HK-2 (cell line): ENCODE measurements around the gene TLCD3B.
"Not testable (repeated sequence)": the region's sequence is repeated elsewhere in the genome, so short reads cannot be mapped to it uniquely, and the experiment has no call there.

Source experiments
- DNase-seq: peaks from one replicate; pipeline ENCODE4 v3.0.0-alpha.2; 2018; ENCODE audit not compliant: unreplicated experiment

TLCD3B gene

DNA sequence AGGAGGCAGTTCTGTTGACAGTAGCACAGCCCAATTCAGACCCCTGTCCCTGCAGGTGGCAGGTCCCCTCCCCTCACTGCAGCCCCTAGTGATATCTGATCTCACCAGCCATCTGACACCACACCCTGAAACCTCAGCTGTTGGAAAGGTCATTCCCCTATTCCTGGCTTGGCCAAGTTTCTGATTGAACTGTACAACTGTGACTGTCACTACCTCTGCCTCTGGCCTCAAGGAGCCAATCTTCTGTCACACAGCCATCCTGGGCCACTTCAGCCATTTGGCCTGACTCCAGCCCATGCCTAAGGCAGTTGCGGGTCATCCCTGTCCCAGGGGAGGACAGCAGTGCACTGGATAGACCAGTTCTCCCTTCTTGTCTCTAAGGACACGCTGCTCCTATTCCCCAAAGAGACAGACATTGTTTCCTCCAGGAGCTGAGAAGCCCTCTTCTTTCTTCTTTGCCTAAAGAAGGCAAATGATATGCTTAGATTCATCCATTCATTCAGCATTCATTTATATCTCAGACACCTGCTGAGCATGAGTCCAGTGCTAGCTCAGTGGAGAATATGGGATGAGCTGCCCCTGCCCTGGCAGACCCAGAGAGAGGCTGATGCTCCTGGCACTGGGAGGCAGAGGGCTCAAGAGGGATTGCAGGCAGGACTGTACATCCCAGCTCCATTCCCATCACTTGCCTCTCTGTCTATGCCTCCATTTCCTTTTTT, 29.9 kb upstream of the TLCD3B start:
- no peak for DNase-seq

DNA sequence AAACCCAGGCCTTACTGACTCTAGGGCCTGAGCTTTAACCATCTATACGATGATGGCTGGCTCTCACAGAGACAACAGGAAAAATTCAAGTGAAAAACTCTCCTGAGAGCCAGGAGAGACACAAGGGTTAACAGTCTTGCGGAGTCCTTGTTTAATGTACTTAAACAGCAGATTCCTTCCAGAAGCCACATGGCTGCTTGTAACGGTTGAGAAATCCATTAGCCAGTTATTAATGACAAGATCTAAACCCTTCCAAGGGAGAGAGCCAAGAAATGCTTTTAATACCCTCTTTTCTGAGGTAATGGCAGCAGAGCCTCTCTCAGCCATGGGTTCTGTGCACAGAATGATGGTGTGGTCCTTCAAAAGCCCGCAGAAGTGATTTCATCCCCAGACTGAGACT, 29.3 kb upstream of the TLCD3B start:
- DNase-seq: no peak

DNA sequence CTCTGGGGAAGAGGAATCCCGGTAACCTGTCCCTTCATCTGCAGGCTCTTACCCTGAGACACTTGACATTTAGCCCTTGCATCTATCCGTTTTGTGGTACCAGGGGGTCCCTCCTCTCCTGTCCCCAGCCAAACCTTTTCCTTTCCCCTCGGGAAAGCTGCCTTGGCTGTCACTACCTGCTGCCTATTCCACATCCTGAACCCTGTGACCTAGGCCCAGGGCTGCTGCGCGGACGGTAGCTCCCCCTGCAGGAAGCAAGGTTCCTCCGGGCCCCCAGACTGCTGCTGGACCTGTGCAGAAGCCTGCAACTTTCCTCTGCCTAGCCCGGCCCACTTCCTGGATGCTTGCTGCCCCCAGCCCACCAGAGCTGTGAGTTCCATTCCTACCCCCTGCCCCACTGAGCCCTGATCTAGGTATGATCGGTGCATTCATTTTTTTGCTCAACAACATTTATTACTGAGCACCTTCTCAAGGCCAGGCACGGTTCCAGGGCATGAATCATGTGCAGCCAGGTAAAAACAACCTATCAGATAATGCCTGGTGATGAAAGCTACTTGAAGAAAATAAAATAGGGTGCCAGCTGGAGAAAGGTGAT, 24.0 kb upstream of the TLCD3B start:
- DNase-seq: no peak

DNA sequence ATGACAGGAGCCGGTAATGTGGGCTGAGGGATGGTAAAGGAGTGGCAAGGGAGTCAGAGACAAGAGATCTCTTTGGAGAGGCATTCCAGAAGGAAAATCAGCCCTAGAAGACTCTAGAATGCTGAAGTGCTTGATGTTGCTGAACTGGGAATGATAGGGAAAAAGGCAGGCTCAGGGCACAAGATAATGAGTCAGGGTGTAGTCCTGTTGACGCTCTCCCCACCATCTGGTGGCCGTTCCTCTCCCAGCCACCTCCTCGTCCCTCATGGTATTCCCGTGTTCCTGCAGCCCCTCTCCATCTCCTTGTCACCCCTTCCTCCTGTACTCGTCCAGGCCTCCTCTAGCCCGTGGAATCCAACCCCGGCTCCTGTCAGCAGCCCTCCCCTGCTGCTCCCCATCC, 23.4 kb upstream of the TLCD3B start:
- no peak for DNase-seq

DNA sequence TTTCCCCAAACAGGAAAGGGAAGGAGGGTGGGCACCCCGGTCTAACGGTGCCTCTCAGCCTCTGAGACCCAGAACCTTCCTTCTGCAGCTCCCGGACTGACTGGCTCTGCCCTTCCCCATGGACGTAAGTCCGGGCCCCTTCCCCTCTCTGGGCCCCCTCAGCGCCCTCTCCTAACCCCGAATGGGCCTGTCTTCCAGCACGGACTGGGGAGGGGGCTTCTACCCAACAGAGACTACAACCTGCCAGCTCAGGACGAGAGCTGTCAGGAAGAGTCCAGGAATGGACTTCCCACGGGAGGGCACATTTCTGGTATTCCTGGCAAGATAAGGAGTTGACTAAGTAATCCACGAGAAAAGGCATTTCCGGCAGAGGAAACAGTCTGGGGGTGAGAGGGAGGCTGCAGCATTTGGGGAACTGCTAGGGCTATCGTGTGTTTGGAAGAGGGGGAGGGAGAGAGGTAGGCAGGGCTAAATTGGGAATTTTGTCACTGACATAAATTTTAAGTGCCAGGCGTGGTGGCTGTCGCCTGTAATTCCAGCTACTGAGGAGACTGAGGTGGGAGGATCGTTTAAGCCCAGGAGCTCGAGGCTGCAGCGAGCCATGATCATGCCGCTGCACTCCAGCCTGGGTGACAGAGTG, 22.4 kb upstream of the TLCD3B start:
- no peak for DNase-seq

DNA sequence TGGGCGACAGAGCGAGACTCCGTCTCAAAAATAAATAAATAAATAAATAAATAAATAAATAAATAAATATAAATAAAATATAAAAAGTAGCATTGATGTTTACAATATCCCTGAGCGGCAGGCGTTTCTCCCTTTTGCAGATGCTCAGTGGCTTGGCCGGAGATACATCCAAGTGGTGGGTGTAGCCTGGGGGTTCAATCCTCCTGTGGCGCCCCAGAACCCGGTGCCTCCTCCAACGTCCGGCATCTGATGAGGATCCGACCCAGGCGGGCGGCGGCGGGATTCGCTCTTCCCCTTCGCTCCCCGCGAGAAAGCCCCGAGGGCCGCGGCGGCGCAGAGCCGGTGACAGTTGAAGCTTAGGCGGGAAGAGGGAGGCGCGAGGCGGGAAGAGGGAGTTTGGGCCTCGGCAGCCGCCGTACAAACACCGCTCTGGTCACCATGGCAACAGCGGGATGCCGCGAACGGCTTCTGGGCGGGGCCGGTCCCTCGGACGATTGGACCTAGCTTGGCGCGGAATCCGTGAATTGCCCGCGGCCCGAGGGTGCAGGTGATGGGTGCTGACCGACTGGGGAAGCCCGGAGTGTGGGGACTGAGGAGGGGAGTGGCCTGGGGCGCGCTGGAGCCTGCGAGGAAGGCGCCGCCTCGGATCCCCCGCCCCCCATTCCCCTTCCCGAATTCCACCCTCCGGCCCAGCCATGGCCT, 21.8 kb upstream of the TLCD3B start:
- DNase-seq: peak; percentile 91

DNA sequence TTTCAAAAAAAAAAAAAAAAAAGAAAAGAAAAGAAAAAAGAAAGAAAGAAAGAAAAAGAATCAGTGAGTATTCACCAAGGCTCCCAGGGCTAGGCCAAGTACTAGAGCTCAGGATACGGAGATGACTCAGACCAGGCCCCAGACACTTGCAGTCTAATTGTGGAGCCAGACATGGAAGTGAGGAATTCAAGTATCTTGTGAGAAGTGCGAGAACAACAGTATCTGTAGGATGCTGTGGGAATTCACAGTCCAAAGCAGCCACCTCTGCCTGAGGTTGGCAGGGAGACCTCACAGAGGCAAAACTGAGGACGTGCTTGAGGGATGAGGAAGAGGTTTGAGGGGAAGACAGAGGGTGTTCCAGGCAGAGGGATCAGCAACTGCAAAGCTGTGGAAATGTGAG, 20.4 kb upstream of the TLCD3B start:
- DNase-seq: no peak

DNA sequence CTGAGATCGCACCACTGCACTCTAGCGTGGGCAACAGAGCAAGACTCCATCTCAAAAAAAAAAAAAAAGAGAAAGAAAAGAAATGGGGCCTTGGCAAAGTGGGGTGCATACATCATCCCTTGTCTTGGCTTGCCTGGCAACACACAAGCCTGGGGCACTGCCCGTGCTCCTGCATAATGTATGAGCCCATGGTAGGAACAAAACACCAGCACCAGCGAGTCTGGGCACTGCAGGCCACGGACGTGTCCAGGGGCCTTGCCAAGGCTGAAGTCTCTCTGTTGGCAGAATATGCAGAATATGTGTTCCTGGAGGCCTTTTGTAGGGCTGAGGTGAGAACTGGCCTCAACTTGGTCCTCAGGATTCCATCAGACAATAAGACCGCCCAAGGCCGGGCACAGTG, 18.8 kb upstream of the TLCD3B start:
- DNase-seq: no peak

DNA sequence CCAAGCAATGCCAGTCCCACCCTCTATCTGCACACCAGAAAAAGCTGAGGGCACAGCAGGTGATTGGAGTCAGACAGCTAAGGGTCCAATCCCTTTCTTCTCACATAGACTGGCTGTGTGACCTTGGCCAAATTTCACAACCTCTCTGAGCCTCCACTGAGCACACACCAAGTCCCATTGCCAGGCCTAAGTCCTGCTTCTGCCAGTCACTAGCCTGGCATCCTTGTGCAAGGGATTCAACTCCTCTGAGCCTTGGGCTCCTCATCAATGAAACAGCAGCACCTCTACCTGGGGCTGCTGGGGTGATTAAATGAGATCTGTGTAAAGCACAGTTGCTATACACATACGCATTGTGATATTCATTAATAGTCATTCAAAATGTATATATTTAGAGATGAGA, 15.5 kb upstream of the TLCD3B start:
- DNase-seq: no peak

DNA sequence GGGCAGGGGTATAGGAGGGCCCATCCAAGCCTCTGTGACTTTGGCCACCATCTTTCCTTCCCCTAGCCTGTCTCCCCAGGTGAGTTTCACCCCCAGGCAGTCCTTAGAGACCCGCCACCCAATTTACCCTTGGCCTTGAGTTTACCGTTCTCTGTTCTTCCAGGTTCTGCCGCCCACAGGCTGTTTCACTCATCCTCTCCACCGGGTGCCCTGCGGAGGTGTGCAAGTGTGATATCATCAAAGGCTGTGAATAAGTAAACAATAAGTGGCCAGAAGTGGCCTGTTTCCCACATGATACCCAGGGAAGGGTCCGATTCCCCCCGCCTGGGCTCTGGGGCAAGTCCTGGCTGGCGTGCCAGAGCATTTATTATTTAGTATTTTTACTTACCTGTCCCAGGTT, 15.1 kb upstream of the TLCD3B start:
- no peak for DNase-seq

DNA sequence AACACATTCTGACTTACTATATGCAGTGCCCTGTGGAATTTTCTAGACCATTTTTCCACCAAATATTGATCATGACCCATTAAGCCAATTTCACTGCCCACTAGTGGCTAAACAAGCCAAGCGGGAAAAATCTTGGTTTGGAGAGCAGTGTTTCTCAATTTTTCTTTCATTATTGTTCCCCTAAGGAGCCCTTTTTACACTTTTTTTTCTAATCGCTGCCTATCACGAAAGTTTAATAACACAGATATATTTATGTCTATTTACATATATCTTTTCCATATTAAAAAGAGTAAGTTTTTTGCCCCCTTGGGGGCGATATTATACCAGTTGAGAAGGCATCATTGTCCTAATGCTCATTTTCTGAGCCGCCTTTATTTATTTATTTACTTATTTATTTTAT, 10.8 kb upstream of the TLCD3B start:
- no peak for DNase-seq

DNA sequence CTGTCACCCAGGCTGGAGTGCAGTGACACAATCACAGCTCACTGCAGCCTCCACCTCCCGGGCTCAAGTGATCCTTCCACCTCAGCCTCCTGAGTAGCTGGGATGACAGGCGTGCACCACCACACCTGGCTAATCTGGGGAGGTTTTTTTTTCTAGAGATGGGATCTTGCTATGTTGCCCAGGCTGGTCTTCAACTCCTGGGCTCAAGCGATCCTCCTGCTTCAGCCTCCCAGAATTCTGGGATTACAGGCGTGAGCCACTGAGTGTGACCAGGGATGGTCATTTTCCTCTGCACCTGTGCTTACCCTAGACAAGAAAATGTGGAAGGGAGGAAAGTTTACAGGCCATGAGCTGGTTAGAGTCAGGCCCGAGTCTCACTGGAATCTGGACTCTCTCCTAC, 9.6 kb upstream of the TLCD3B start:
- DNase-seq: not testable (repeated sequence)

DNA sequence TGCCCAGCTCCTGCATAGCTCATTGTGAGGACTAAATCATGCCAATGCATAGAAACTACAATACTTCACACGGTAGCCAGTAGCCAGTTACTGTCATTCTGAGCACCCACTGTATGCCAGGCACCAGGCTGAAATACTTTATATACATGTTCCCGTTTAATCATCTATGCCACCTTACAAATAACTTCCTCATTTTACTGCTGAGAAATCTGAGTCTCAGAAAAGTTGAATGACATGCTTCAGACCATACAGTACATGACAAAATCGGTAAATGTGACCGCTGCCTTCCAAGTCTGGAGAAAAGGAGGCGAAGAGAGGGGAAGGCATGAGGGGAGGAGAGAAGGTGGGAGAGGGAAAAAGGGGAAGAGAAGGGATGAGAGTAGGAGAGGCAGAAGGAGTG, 9.2 kb upstream of the TLCD3B start:
- no peak for DNase-seq

DNA sequence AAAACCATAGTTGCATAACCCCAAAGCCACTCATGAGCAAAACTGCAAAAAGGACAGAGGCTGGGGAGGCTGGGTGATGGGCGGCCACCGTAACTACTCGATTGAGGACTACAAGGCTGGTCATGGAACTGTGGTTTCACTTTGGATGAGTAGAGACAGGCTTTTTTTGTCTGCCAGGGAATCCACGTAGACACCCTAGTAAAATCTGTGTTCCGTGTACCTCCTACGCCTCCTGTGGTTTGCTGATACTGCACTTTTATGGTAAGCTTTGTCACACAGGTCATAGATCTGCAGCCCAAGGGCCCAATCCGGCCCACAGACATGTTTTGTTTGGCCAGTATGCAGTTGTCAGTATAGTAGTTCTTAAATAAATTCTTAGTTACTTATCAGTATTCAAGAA, 2.2 kb upstream of the TLCD3B start:
- no peak for DNase-seq

DNA sequence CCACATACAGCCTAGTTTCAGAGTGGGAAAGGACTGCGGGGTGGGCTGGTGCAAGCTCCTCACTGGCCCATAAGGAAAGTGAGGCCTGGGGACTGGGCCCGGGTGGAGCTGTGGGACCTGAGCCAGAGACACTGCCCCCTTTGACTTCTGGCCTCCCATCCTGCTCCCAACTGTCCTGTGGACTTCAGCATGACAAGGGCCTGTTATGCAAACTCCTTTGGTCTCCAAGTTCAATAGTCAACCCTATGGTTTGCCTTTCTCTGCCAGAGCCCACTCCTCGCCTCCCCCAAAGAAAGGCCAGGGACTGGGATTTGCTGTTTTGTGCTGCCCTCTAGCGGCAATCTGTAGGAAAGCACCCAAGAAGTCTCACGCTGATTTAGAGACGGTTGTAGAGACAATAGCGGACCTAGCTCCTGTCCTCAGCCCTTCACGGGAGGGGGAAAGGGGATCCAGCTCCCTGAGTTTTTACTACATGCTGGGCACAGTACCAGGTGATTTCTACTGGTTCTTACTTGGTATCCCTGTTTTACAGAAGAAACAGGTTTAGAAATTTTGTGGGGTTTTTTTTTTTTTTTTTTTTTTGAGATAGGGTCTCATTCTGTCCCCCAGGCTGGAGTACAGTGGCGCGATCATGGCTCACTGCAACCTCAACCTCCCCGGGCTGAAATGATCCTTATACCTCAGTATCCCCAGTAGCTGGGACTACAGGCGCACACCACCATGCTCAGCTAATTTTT, 1.2 kb upstream of the TLCD3B start:
- DNase-seq: peak; percentile 63

DNA sequence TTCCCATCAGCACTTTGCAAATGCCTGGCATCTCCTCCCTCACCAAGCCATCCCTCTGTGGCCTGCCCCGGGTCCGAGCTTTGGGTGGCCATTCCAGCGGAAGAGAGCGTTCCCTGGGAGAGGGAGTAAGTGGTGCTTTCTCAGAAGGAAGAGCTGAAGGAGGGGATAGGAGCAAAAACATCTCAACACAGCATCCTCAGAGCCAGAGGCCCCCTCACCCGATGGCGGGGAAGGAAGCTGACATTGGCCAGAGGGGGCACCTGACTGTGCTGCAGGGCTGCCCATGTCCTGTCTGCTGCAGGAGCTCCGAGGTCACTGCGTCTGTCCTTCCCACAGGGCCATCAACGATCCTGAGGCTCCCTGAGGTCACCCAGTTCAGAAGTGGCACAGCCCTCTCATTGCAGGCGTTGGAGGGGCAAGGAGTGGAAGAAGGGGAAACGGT, 427 bp upstream of the TLCD3B start:
- DNase-seq: no peak

DNA sequence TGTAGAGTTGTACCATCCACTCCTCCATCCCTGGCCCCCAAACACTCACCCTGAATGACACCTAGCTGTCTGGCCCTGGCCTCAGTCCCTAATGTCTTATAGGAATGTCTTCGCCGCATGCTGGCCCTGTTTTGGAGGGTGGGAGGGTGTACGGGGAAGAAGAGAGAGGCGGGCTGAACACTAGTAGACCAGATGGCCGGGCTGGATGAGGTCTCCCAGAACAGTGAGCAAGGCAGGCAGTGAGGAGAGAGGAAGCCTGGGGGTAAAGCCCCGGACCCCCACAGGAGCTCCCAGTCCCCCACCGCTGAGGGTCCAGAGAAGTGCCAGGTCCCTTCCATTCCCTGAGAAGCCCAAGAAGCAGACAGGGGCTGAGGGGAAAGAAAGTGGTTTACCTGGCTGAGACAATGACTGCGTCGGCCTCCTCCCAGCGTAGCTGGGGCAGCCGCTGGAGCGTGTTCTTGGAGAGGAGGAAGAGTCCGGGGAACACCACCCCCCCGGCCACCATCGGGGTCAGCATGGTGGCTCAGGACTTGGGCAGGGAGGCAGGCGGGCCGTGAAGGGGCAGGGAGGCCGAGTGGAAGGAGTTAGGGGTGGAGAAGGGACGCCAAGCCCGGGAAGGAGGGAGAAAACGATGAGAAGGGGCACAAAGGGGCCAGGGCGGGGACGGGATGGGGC, 923 bp downstream of the TLCD3B start:
- DNase-seq: no peak

DNA sequence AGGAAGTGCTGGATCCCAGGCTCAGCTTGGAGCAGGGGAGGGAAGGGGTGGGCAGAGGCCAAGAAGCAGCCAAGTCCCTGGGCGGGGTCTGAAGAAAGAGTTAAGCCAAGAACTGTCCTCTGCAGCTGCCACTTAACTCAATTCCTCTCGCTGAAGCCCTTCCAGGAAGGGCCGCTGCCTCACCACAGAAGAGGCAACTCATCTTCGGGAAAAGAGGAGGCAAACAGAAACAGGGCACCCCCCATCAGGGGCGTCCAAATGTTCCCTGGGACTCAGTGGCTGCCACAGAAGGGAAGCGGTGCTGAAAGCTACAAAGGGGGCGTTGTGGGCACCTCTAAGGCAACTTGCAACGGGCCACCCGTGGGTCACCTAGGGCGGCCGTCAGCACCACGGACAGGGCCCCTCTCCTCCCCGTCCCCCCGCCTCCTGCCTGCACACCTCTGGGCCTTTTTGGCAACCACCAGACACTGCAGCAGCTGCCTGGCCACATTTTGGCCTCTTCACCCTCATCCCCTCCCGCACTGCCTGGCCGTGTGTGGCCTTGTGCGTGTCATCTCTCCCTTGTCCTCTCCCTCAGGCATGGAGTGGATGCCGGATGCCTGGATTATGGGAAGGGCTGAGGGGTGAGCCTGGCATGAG, 2.5 kb downstream of the TLCD3B start:
- DNase-seq: no peak

DNA sequence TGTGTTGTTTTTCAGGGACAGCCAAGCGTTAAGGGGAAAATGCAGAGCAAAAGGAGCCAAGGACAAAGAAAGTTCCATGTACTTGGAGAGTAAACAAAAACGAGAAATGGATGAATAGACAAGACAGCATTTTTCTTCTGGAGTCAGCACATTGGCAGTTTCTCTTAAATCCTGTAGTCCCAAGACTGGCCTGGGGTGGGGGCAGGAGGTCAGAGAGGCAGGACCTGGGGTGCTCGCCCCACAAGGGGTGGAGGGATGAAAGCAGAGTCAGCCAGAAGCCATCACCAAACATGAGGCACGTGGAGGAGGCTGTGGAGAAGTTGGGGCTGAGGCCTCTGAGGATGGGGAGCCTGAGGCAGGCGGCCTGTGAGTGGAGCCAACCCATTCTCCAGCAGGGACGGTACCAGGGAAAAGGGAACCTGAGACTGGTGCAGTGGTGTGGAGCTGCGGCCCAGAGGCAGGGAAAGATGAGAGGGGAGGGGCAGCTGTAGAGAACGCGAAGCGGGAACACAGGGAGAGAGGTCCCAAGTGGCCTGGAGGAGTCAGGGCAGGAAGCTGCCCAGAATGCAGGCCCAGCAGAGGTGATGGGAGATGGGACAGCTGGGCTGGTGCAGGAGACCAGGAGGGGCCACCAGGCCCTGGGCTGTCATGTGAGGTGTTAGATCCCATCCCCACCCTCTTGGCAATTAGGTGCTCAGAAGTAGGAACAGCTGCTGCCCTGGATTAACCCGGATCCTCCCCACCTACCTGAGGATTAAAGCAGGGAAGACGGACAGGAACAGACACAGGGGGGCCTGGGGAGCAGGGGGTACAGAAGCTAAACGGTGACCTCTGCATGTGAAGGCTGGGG, 3.3 kb downstream of the TLCD3B start:
- no peak for DNase-seq

DNA sequence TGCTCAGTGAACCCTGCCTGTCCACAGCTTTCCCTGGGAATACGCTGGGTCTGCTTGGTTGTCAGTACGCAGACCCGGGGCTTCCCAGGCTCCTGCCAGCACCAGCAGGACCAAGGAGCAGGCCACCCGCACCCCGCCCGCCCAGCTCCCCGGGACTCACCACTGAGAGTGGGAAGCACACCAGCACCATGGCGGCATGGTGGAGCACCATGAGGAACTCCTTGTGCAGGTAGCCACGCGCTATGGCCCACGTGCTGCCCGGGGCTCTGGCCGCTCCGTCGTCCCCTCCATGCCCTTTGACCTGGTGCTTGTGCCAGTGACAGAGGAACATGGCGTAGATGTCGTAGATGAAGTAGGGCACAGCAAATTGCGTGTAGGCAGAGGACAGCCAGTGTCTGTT, 4.6 kb downstream of the TLCD3B start:
- no peak for DNase-seq
